Hepatocyte (in vitro differentiated cells): ENCODE measurements around the gene TLR4. TPM values are rescaled to one million over a fixed set of nuclear protein-coding genes. Genes with fewer than 3 reads are reported as not detected.

ENCODE experiments used
- DNase-seq: peaks from one replicate; pipeline ENCODE4 v3.0.0-alpha.2; 2016; ENCODE audit warnings: low spot score
- H2AFZ ChIP-seq: fragments of 200-600 bp; sonication (generic); 2 replicates; pipeline ENCODE4 v1.6.0; 2016; ENCODE audit warnings: antibody characterized with exemption, mild to moderate bottlenecking
- H3K27ac ChIP-seq: fragments of 200-600 bp; sonication (generic); 2 replicates; pipeline ENCODE4 v1.5.1; 2016; ENCODE audit warnings: mild to moderate bottlenecking
- H3K27me3 ChIP-seq: fragments of 200-600 bp; sonication (generic); 2 replicates; pipeline ENCODE4 v1.6.1; 2016
- H3K36me3 ChIP-seq: fragments of 200-600 bp; sonication (generic); replicated peaks from 2 replicates; pipeline ENCODE4 v1.5.1; 2016; ENCODE audit warnings: low read depth; ENCODE audit not compliant: insufficient read depth
- H3K4me1 ChIP-seq: fragments of 200-600 bp; sonication (generic); 2 replicates; pipeline ENCODE4 v1.5.1; 2016; ENCODE audit warnings: mild to moderate bottlenecking, moderate library complexity; ENCODE audit not compliant: insufficient read depth
- H3K4me2 ChIP-seq: fragments of 200-600 bp; sonication (generic); 2 replicates; pipeline ENCODE4 v1.6.0; 2016
- H3K4me3 ChIP-seq: fragments of 200-600 bp; sonication (generic); 2 replicates; pipeline ENCODE4 v1.5.1; 2016; ENCODE audit warnings: mild to moderate bottlenecking
- H3K79me2 ChIP-seq: fragments of 200-600 bp; sonication (generic); 2 replicates; pipeline ENCODE4 v1.6.0; 2017; ENCODE audit warnings: mild to moderate bottlenecking
- H3K9me2 ChIP-seq: fragments of 200-600 bp; sonication (generic); replicated peaks from 2 replicates; pipeline ENCODE4 v1.6.0; 2017; ENCODE audit warnings: mild to moderate bottlenecking; ENCODE audit not compliant: insufficient read depth
- H3K9me3 ChIP-seq: fragments of 200-600 bp; sonication (generic); 2 replicates; pipeline ENCODE4 v1.5.1; 2016; ENCODE audit warnings: low read depth, mild to moderate bottlenecking
- H4K20me1 ChIP-seq: fragments of 200-600 bp; sonication (generic); 2 replicates; pipeline ENCODE4 v1.6.0; 2016; ENCODE audit warnings: mild to moderate bottlenecking; ENCODE audit not compliant: insufficient read depth, poor library complexity, severe bottlenecking
- EZH2 ChIP-seq: fragments of 200-600 bp; sonication (generic); IDR thresholded peaks from 2 replicates; pipeline ENCODE4 v1.6.1; 2016; ENCODE audit warnings: antibody characterized with exemption, mild to moderate bottlenecking, borderline replicate concordance
- EZH2phosphoT487 ChIP-seq: fragments of 200-600 bp; sonication (generic); IDR thresholded peaks from one replicate; pipeline ENCODE4 v1.6.1; 2018; ENCODE audit warnings: antibody characterized with exemption, mild to moderate bottlenecking, low read depth, moderate library complexity; ENCODE audit not compliant: unreplicated experiment, severe bottlenecking
- WGBS: methylation state at CpG from one replicate; pipeline ENCODE4 v1.1.6; 2016; ENCODE audit warnings: low lambda C conversion rate; ENCODE audit errors: missing lambda C conversion rate; 5-methylcytosine and 5-hydroxymethylcytosine counted together
- polyA plus RNA-seq: library from polyadenylated mRNA; unstranded; fragments of >200 nt; fragmentation: Nextera tagmentation; extraction: Ambion mirVana; gene quantifications from 2 replicates; pipeline ENCODE4 v1.2.1, GENCODE V29; 2016
- total RNA-seq: library from RNA; depleted of rRNA; stranded (reverse); fragments of >200 nt; gene quantifications from 2 replicates; pipeline ENCODE4 v1.2.3, GENCODE V29; 2014
- TF ChIP-seq, protein P1 (sequence below): fragments of 200-600 bp; sonication (generic); IDR thresholded peaks from 2 replicates; pipeline ENCODE4 v1.5.1; 2016; ENCODE audit warnings: antibody characterized with exemption, mild to moderate bottlenecking; ENCODE audit not compliant: poor library complexity

The TLR4 gene
- total and polyA plus RNA-seq, 2 experiments from 2014 or later, result 0.33 to 1.7 TPM

- Histone ChIP-seq H3K79me2 (no peaks in the 10 kb centered on the region), H3K9me2 (no peaks in the 10 kb centered on the region), H3K27me3 (no peaks in the 10 kb centered on the region), H3K4me1 (no peaks in the 10 kb centered on the region), H3K4me3 (no peak overlapping the region), H3K27ac (no peak overlapping the region), H3K4me2 (no peak overlapping the region), H3K36me3 (no peaks in the 10 kb centered on the region), H2AFZ (no peak overlapping the region), H3K9me3 (no peaks in the 10 kb centered on the region), H4K20me1 (no peaks in the 10 kb centered on the region)
- TF ChIP-seq EZH2, result no peak
- TF ChIP-seq, protein P1, sequence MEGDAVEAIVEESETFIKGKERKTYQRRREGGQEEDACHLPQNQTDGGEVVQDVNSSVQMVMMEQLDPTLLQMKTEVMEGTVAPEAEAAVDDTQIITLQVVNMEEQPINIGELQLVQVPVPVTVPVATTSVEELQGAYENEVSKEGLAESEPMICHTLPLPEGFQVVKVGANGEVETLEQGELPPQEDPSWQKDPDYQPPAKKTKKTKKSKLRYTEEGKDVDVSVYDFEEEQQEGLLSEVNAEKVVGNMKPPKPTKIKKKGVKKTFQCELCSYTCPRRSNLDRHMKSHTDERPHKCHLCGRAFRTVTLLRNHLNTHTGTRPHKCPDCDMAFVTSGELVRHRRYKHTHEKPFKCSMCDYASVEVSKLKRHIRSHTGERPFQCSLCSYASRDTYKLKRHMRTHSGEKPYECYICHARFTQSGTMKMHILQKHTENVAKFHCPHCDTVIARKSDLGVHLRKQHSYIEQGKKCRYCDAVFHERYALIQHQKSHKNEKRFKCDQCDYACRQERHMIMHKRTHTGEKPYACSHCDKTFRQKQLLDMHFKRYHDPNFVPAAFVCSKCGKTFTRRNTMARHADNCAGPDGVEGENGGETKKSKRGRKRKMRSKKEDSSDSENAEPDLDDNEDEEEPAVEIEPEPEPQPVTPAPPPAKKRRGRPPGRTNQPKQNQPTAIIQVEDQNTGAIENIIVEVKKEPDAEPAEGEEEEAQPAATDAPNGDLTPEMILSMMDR, result no peak
- TF ChIP-seq EZH2phosphoT487, result no peak
- DNase-seq, result no peak
- 73% methylated on average over 6 of the region's 6 CpGs for WGBS
These were observed 18.0 kb downstream of the TLR4 start for GRCh38 chr9:117722108-117722761.

GRCh38 chr9:117723986-117724625 is 19.9 kb downstream of the TLR4 start:
- TF ChIP-seq, protein P1, result no peak
- TF ChIP-seq EZH2 (no peak), EZH2phosphoT487 (no peak)
- Histone ChIP-seq H3K27me3 (no peaks in the 10 kb centered on the region), H2AFZ (no peak overlapping the region), H3K4me1 (no peaks in the 10 kb centered on the region), H3K36me3 (no peaks in the 10 kb centered on the region), H4K20me1 (no peaks in the 10 kb centered on the region), H3K79me2 (no peaks in the 10 kb centered on the region), H3K9me2 (no peaks in the 10 kb centered on the region), H3K4me3 (no peak overlapping the region), H3K9me3 (no peaks in the 10 kb centered on the region), H3K27ac (no peak overlapping the region), H3K4me2 (no peak overlapping the region)
- DNase-seq, result no peak
- 60% methylated on average over 3 of the region's 3 CpGs for WGBS

DNA sequence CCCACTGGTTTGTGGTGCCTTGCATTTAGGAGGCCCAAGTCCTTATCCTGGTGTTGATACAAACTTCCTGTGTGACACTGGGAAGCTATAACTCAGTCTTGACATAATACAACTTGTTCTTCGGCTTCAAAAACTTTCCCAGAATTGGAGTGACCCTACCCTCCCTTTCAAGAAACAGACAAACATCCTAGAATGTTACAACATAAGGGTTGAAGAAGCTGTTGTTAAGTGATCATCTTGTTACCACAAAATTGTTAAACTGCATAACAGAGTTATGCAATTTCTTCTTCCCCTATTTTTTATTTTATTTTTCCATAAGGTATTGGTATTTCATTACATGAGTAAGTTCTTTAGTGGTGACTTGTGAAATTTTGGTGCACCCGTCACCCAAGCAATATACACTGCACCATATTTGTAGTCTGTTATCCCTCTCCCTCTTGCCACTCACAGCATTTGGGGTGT is 21.3 kb downstream of the TLR4 start:
- 36% methylated on average over 2 of the region's 2 CpGs for WGBS
- Histone ChIP-seq H3K4me3 (no peak overlapping the region), H3K36me3 (no peaks in the 10 kb centered on the region), H2AFZ (no peak overlapping the region), H3K4me1 (no peaks in the 10 kb centered on the region), H3K79me2 (no peaks in the 10 kb centered on the region), H3K9me3 (no peaks in the 10 kb centered on the region), H3K27me3 (no peaks in the 10 kb centered on the region), H3K27ac (no peak overlapping the region), H3K4me2 (no peak overlapping the region), H3K9me2 (no peaks in the 10 kb centered on the region), H4K20me1 (no peaks in the 10 kb centered on the region)
- DNase-seq, result no peak
- TF ChIP-seq EZH2phosphoT487, result no peak
- TF ChIP-seq, protein P1, result no peak
- TF ChIP-seq EZH2, result no peak
